Measurements from ENCODE around the gene ZCCHC10.

GRCh38 chr5:132979976-132980375 lies 46.4 kb downstream of the ZCCHC10 start:
- TF ChIP-seq, protein P1, sequence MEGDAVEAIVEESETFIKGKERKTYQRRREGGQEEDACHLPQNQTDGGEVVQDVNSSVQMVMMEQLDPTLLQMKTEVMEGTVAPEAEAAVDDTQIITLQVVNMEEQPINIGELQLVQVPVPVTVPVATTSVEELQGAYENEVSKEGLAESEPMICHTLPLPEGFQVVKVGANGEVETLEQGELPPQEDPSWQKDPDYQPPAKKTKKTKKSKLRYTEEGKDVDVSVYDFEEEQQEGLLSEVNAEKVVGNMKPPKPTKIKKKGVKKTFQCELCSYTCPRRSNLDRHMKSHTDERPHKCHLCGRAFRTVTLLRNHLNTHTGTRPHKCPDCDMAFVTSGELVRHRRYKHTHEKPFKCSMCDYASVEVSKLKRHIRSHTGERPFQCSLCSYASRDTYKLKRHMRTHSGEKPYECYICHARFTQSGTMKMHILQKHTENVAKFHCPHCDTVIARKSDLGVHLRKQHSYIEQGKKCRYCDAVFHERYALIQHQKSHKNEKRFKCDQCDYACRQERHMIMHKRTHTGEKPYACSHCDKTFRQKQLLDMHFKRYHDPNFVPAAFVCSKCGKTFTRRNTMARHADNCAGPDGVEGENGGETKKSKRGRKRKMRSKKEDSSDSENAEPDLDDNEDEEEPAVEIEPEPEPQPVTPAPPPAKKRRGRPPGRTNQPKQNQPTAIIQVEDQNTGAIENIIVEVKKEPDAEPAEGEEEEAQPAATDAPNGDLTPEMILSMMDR (IDR thresholded peaks at IDR 0.05; ENCODE audit: low read depth, low read length, poor library complexity, severe bottlenecking) = no peak
- no peak for TF ChIP-seq EZH2phosphoT487 (IDR thresholded peaks at IDR 0.05; ENCODE audit: borderline replicate concordance, low read length)

All from DOHH2 (cell line).